Myocyte (in vitro differentiated cells): Measurements from ENCODE around the gene VPS54. TPM values are rescaled to one million over a fixed set of nuclear protein-coding genes. Genes with fewer than 3 reads are reported as not detected.

Experiments used
- DNase-seq: peaks from one replicate; pipeline ENCODE4 v3.0.0-alpha.2; 2012; ENCODE audit warnings: low read depth
- polyA plus RNA-seq: library from polyadenylated mRNA; unstranded; fragments of >200 nt; gene quantifications from one replicate; pipeline ENCODE4 v1.2.1, GENCODE V29; 2012; ENCODE audit warnings: missing spikeins
- total RNA-seq: library from RNA; depleted of rRNA; stranded (reverse); fragments of >200 nt; gene quantifications from 2 replicates; pipeline ENCODE4 v1.2.3, GENCODE V29; 2014

Gene VPS54, protein sequence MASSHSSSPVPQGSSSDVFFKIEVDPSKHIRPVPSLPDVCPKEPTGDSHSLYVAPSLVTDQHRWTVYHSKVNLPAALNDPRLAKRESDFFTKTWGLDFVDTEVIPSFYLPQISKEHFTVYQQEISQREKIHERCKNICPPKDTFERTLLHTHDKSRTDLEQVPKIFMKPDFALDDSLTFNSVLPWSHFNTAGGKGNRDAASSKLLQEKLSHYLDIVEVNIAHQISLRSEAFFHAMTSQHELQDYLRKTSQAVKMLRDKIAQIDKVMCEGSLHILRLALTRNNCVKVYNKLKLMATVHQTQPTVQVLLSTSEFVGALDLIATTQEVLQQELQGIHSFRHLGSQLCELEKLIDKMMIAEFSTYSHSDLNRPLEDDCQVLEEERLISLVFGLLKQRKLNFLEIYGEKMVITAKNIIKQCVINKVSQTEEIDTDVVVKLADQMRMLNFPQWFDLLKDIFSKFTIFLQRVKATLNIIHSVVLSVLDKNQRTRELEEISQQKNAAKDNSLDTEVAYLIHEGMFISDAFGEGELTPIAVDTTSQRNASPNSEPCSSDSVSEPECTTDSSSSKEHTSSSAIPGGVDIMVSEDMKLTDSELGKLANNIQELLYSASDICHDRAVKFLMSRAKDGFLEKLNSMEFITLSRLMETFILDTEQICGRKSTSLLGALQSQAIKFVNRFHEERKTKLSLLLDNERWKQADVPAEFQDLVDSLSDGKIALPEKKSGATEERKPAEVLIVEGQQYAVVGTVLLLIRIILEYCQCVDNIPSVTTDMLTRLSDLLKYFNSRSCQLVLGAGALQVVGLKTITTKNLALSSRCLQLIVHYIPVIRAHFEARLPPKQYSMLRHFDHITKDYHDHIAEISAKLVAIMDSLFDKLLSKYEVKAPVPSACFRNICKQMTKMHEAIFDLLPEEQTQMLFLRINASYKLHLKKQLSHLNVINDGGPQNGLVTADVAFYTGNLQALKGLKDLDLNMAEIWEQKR
- 18.1 and 18.3 TPM in 2 replicates for total RNA-seq
- 7.3 TPM for polyA plus RNA-seq

DNA sequence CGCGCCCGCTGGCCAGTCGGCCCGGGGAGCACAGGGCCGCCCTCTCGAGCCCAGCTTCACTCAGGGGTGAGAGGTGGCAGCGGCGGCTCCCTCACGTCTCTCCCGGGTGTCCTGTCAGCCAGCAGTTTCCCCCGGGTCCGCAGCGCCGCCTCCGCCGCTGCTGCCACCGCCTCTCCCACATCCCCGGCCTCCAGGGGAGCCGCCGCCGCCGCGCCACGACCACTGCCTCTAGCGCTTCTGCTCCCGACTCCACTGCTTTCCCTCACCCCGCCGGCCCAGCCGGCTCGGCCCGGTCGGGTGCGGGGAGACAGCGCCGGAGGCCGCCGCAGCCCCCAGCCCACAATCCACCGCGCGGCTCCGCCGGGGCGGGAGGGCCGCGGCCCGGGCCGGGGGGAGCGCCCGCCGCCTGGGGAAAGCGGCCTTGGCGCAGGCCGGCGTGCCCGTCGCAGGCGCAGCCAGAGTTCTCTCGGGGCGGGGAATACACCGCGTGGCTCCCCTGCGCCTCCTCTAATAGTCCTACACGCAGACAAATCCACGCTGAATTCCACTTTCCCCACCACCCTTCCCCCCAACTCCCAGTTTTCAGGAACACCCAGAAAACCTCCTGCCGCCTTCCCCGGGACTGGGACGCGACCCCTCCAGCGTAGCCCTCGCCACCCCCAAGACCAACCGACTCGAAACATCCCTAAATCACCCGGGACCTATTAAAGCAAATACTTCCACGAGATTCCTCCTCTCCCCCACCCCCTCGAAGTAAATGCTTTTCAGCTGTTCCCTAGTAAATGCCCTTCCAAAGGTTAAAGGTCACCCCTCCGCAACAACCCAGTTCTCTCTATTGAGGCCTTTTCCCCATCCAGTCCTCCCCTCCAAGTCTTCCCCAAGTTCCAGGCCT is at the start of gene VPS54:
VPS54 (minus strand) TSS at position 346 of the 892 bp plus-strand sequence. CDS start 35,429 bp downstream, outside the sequence.
- DNase-seq, result peak; percentile 78

DNA sequence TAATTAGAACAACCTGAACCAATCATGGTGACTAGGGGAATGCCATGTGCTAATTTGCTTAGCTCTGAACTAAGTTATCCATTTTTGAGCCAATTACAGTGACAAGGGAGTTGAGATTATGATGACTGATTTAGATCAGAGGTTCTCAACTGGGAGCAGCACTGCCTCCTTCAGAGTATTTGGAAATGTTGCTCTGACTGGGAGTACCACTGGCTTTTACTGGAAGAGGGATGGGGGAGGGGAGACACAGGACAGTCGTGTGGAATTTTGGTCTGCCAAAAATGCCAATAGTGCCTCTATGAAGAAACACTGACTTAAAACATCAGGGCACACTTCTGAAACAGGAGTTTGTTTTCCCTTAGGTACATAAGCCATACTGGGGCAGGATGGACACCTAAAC is 48.1 kb upstream of the VPS54 start:
- no peak for DNase-seq

DNA sequence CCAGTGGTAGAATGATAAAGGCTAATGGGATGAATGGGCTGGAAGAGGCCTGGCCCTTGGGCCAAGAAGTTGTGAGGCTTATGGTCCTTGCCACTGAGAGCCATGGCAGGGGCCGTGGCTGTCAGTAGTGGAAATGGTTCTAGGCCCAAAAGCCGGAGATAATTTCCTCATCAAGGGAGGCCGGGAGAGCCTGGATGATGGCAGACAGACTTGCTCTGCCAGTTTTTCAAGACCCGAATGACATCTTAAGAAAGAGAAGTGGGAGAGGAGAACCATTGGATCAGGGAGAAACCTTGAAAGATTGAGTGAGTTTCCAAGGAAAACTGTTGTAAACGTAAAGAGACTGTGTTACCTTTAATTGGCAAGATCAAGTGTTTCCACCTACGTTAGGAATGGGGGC is 46.3 kb upstream of the VPS54 start:
- no peak for DNase-seq

- peak; percentile 71 for DNase-seq
These were observed 44.7 kb upstream of the VPS54 start for GRCh38 chr2:64063924-64064331.

GRCh38 chr2:64063454-64063853 is 44.2 kb upstream of the VPS54 start:
- DNase-seq, result no peak

DNA sequence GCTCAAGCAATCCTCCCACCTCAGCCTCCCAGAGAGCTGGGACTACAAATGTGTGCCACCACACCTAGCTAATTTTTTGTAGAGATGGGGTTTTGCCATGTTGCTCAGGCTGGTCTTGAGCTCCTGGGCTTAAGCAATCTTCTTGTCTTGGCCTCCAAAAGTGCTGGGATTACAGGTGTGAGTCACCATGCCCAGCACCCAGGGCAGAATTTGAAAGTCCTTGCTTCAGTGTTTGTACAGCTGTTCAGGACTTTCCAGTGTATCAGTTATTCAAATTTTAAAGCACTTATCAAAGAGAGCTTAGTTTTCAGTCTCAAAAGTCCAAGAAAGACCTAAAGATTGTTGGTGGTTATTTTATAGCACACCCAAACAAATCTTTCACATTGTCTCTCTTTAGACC is 43.6 kb upstream of the VPS54 start:
- peak; percentile 59 for DNase-seq

GRCh38 chr2:64059270-64059669 is 40.0 kb upstream of the VPS54 start:
- no peak for DNase-seq

- DNase-seq, result no peak
These were observed 36.8 kb upstream of the VPS54 start for GRCh38 chr2:64056021-64056420.

DNA sequence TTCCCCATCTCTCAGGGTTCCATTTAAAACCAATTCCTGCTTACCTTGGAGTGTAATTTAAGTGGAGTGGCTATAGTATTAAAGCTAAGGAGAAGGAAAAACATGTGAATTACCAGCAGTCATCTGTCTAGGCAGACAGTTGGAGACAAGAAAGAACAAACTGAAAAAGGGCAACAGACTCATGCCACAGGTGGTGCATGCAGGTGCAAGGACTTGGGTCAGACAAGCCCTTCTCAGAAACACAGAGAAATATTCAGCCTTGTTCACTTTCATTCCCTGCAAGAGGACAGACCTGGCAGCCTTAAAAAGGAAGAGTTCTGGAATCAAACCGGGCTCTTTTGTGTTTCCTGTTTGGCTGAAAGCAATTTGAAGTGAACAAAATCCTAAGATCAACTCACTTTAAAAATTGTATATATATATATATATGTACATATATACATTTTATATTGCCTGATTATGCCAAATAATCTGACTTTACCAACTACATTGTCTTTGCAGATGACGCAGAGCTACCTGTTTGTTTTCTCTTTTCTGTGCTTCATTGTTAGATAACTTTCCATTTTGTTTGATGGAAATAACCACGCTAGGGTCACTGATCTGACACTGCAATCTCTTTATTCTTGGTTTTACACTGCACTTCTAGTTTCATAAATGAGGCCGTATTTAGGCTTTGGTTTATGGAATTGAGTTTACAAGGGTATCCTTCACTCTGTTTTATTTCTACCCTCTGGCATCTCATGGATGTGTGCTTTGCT is 35.1 kb upstream of the VPS54 start:
- DNase-seq, result no peak

DNA sequence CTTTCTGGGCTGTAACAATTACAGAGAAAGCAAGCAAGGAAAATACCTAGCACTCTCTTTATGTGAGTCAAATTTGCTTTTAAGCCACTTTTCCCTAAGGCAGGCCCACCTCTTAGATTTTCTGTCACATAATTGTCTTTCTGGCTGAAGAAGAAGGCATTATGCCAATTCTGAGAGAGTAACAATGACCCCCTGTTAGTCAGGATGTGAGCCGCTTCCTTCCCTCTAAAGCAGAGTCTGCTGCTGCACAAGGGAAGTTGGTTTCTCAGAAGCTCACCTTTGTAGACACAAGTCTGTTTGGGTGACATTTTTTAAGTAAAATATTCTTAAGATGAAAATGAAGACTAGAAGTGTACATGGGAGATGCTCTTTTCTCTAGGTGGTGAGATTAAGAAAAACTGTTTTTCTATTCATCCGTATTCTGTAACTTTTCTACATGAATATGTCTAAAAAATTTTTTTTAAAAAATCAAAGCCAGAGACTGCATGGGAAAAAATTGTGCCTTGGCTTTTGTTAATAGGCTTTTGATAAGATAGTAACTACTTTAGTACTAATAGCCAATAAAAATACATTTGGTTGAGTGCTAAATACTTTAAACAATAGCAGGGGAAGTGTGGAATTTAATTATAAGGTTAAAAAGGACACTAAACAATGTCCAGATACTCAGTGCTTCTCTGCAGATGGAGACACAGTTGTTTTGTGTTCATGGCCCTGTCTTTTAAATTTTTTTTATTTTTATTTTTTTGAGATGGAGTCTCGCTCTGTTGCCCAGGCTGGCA is 33.4 kb upstream of the VPS54 start:
- no peak for DNase-seq

- peak; percentile 73 for DNase-seq
These were observed 30.5 kb upstream of the VPS54 start for GRCh38 chr2:64049633-64050220.

DNA sequence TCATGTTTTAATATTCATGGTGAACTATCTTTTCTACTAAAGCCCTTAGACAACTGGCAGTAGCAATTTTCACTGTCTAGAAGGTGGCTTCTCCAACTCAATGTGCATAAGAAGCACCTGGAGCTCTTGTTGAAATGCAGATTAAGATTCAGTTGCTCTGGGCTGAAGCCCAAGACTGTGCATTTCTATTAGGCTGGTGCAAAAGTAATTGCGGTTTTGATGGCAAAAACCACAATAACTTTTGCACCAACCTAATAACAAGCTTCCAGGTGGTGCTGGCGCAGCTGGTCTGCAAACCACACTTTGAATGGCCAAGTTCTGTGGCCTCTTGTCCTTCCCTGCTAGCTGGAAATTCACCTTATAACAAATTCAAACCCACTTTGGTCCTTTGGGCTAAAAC is 26.7 kb upstream of the VPS54 start:
- no peak for DNase-seq

GRCh38 chr2:64040161-64040560 is 20.9 kb upstream of the VPS54 start:
- DNase-seq, result no peak

DNA sequence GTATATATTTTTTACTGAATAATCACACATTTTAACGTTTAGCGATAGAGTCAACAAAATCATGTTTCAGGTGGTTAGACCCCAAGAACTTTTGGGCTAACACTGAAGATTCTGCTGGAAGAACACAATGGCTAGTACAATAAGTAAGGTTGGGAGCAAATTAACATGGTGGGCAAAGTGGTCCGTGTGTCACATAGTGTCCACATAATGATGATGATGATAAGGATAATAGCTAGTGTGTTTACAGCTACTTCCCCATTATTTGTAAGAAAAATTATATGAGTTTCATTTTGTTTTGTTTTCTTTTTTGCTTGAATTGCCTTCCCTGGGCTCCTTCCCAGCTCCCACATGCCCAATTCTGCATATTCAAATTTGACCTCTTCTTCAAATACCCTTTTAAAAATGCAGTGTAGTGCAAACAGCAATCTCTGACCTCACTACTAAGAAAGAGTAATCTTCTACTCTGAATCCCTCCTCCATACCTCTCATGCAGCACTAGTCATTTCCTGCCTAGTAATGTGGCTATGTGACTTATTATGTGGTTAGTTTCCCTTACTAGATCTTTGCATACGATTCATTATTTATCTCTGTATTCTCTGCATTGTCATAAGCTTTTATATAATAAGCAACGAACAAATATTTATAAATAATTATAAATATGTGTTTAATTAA is 16.9 kb upstream of the VPS54 start:
- no peak for DNase-seq

DNA sequence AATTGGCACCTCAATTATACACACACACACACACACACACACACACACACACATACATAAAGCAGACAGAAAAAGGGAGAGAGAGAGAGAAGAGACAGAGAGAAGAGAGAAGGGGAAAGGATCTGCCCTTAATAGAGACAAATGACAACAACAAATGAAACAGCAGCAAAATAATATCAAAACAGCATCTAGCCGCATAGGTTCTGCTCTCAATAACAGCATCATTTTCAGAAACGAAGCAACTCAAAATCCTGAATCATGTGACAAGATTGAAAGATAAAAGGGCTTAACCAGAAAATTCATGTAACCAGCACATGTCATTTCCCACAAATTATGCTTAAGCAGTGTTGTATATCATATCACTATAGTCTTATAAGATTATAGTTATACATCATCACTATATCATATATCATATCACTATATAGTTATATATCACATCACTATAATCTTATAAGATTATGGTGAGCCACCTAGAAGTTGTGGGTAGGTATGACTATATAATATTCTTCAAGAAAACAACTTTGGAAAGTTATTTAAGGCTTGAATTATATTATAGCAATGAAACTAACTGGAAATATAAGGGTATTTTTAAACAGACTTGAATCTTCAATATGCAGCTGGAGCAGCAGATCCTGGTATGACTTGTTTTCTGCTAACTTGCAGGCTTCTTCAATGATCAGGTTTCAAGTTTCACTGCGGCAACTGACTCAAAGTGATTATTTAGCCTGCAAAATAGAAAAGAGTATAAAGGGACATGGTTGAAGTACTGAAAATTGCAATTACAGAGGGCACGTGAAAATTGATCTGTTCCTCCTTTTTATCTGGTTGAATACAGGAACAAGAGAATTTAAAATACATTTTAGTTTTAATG is 16.1 kb upstream of the VPS54 start:
- peak; percentile 35 for DNase-seq

- DNase-seq, result no peak
These were observed 10.0 kb upstream of the VPS54 start for GRCh38 chr2:64029116-64029665.

DNA sequence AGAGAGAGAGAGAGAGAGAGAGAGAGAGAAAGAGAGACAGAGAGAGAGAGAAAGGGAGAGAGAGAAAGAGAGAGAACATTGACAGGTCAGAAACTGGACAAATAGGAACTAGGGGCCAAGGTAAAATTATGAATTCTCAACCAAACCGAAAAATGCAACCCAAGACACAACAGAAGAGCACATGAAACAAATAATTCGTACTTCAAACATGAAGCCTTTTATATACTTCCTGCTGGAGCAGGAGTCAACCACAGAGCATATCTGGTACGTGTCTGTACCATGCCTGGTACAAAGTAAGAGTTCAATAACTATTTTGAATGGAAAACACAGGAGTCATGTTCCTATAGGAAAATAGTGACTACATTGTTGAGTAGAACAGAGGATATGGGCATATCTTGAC is 6.5 kb upstream of the VPS54 start:
- no peak for DNase-seq
